Lower leg skin (tissue), 3 donors: Measurements from ENCODE around the gene RMI1.

Experiments
- POLR2A ChIP-seq, 2 donors: fragments of 450-650 bp; IDR thresholded peaks; one replicate each; pipeline ENCODE4 v1.6.1; 2016 to 2017; ENCODE audit warnings: antibody characterized with exemption in 2 of 2, mild to moderate bottlenecking in 1 of 2, moderate library complexity in 1 of 2
- TF ChIP-seq, protein P1 (sequence below), 3 donors: fragments of 450-650 bp; IDR thresholded peaks; one replicate each; pipeline ENCODE4 v1.5.1; 2016; ENCODE audit warnings: antibody characterized with exemption in 3 of 3, mild to moderate bottlenecking in 3 of 3, moderate library complexity in 2 of 3

GRCh38 chr9:83999141-83999918, 18.7 kb downstream of the RMI1 start:
- TF ChIP-seq, protein P1, sequence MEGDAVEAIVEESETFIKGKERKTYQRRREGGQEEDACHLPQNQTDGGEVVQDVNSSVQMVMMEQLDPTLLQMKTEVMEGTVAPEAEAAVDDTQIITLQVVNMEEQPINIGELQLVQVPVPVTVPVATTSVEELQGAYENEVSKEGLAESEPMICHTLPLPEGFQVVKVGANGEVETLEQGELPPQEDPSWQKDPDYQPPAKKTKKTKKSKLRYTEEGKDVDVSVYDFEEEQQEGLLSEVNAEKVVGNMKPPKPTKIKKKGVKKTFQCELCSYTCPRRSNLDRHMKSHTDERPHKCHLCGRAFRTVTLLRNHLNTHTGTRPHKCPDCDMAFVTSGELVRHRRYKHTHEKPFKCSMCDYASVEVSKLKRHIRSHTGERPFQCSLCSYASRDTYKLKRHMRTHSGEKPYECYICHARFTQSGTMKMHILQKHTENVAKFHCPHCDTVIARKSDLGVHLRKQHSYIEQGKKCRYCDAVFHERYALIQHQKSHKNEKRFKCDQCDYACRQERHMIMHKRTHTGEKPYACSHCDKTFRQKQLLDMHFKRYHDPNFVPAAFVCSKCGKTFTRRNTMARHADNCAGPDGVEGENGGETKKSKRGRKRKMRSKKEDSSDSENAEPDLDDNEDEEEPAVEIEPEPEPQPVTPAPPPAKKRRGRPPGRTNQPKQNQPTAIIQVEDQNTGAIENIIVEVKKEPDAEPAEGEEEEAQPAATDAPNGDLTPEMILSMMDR (IDR thresholded peaks at IDR 0.05): no peak
- no peak for TF ChIP-seq POLR2A (IDR thresholded peaks at IDR 0.05)
